Testis (tissue), 3 donors: Measurements from ENCODE around the gene CPA4. TPM values are rescaled to one million over a fixed set of nuclear protein-coding genes. Genes with fewer than 3 reads are reported as not detected.

ENCODE experiments used
- DNase-seq: peaks from one replicate; pipeline ENCODE4 v3.0.0-alpha.2; 2019
- H3K27ac ChIP-seq, 2 donors: fragments of 200-600 bp; sonication (generic); one replicate each; pipeline ENCODE4 v1.5.1; 2019
- H3K27me3 ChIP-seq: fragments of 200-600 bp; sonication (generic); one replicate; pipeline ENCODE4 v1.5.1; 2019
- H3K36me3 ChIP-seq: fragments of 200-600 bp; sonication (generic); one replicate; pipeline ENCODE4 v1.5.1; 2017; ENCODE audit warnings: low read depth; ENCODE audit errors: missing control alignments
- H3K4me1 ChIP-seq: fragments of 200-600 bp; sonication (generic); one replicate; pipeline ENCODE4 v1.5.1; 2019
- H3K4me3 ChIP-seq, 2 donors: fragments of 200-600 bp; sonication (generic); one replicate each; pipeline ENCODE4 v1.5.1; 2017 to 2019
- H3K9me3 ChIP-seq: fragments of 200-600 bp; sonication (generic); one replicate; pipeline ENCODE4 v1.5.1; 2017
- POLR2A ChIP-seq: fragments of 450-650 bp; IDR thresholded peaks from one replicate; pipeline ENCODE4 v1.6.1; 2017; ENCODE audit warnings: antibody characterized with exemption, mild to moderate bottlenecking, moderate library complexity
- WGBS, 2 donors: methylation state at CpG; one replicate each; pipeline ENCODE4 v1.1.5; 2018; 5-methylcytosine and 5-hydroxymethylcytosine counted together
- intact Hi-C: fragments of 100-400 bp; cut with DNase I; formaldehyde crosslinking; loops from one replicate; pipeline ENCODE4 v1.15.1; 2023; ENCODE audit warnings: low total_unique reads
- polyA plus RNA-seq: library from polyadenylated mRNA; stranded (reverse); fragments of 350-450 nt; fragmentation: Illumina TruSeq; extraction: RNeasy Lipid Tissue Mini Kit (QIAGEN cat#74804); gene quantifications from one replicate; pipeline ENCODE4 v1.2.3, GENCODE V29; 2014; ENCODE audit warnings: low read depth, low replicate concordance; ENCODE audit not compliant: insufficient read depth
- total RNA-seq, 2 donors: library from RNA; depleted of rRNA; stranded (reverse); fragments of >200 nt; gene quantifications; one replicate each; pipeline ENCODE4 v1.2.3, GENCODE V29; 2016
- TF ChIP-seq, protein P1 (sequence below), 3 experiments: fragments of 450-650 bp in 2 of 3; fragments of 200-600 bp in 1 of 3; sonication (generic) in 1 of 3; IDR thresholded peaks; one replicate each; pipeline ENCODE4 v1.5.1; 2016 to 2019; ENCODE audit warnings: antibody characterized with exemption in 3 of 3, mild to moderate bottlenecking in 2 of 3, moderate library complexity in 1 of 3

Gene CPA4
- total and polyA plus RNA-seq, 3 donors from 2014 or later, result 0.31 to 0.94 (median 0.68) TPM

DNA sequence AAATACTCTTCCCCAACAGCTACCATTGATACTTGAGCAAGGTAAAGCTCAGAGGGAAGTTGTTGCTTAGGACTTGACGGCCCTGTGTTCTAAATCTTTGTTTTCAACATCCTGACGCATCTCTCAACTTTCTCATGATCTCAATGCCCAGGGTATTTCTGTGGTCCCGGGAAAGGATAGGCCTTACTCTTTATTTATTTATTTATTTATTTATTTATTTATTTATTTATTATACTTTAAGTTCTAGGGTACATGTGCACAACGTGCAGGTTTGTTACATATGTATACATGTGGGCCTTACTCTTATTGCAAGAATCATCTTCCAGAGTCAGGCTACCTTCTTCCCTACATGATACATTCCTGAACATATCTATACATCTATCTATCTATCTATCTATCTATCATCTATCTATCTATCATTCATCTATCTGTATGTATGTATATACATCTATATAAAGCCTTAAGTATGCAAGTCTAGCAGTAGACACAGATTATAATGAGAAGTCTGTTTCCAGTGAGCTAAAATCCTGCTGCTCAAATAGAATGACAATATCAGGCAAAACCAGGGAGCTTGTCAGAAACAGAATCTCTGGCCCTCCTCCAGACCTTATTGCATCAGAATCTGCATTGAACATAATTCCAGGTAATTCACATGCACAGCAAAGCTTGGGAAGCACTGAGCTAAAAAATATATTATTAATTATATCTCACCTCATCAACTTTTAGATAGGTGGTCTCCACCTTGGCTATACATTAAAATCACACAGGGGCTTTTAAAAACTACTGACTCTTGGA is 39.5 kb downstream of the CPA4 start:
- no peaks in the 10 kb centered on the region for H3K36me3 ChIP-seq
- intact Hi-C loops, result no loop called here
- TF ChIP-seq POLR2A, result no peak
- TF ChIP-seq, protein P1, sequence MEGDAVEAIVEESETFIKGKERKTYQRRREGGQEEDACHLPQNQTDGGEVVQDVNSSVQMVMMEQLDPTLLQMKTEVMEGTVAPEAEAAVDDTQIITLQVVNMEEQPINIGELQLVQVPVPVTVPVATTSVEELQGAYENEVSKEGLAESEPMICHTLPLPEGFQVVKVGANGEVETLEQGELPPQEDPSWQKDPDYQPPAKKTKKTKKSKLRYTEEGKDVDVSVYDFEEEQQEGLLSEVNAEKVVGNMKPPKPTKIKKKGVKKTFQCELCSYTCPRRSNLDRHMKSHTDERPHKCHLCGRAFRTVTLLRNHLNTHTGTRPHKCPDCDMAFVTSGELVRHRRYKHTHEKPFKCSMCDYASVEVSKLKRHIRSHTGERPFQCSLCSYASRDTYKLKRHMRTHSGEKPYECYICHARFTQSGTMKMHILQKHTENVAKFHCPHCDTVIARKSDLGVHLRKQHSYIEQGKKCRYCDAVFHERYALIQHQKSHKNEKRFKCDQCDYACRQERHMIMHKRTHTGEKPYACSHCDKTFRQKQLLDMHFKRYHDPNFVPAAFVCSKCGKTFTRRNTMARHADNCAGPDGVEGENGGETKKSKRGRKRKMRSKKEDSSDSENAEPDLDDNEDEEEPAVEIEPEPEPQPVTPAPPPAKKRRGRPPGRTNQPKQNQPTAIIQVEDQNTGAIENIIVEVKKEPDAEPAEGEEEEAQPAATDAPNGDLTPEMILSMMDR (IDR thresholded peaks at IDR 0.05), result no peak
- no peaks in the 10 kb centered on the region for H3K9me3 ChIP-seq
- no peaks in the 10 kb centered on the region for H3K27me3 ChIP-seq
- WGBS, 2 donors, result 96 to 97% methylated on average over 4 of the region's 4 CpGs
- no peaks in the 10 kb centered on the region for H3K4me1 ChIP-seq
- H3K4me3 ChIP-seq, result no peak overlapping the region
- no peak overlapping the region for H3K27ac ChIP-seq
- DNase-seq, result no peak

DNA sequence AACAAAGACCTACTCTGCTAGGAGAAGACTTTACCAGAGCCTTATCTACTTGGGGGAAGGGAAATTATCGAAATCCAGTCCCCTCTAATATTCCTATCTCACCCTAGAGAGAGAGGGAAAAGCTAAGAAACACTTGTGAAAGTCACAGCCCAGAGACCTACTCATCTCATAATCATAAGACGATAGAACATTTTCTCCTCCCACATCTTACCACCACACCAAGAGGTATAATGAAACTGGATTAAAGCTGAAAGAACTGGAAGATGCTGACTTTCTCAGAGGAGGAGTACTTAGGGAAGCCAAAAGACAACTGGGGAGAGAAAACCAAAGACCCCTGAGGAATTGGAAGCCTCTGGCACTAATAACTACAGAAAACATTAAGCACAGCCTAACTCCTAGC is 40.9 kb downstream of the CPA4 start:
- DNase-seq, result no peak
- Histone ChIP-seq H3K4me1 (no peaks in the 10 kb centered on the region), H3K9me3 (no peaks in the 10 kb centered on the region), H3K27ac (no peak overlapping the region), H3K36me3 (no peaks in the 10 kb centered on the region), H3K27me3 (no peaks in the 10 kb centered on the region), H3K4me3 (no peak overlapping the region)
- intact Hi-C loops, result no loop called here
- WGBS, 2 donors, result 74 to 77% methylated on average over 2 of the region's 2 CpGs
- TF ChIP-seq, protein P1 (IDR thresholded peaks at IDR 0.05), result no peak
- no peak for TF ChIP-seq POLR2A

DNA sequence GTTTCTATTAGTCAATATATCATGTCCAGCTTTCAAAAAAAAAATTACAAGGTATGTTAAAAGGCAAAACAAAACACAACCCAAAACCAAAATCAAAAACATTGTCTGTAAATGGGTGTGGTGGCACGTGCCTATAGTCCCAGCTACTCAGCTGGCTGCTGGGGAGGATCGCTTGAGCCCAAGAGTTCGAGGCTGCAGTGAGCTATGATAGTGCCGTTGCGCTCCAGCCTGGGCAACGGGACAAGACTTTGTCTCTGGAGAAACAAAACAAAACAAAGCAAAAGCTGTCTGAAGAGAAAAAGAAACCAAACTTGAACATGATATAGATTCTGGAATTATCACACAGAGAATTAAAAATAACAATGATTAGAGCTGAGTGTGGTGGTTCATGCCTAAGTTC is 41.3 kb downstream of the CPA4 start:
- no peak overlapping the region for H3K4me3 ChIP-seq
- intact Hi-C loops, result no loop called here
- DNase-seq, result peak; percentile 21
- no peaks in the 10 kb centered on the region for H3K4me1 ChIP-seq
- TF ChIP-seq, protein P1 (IDR thresholded peaks at IDR 0.05), result no peak
- no peak for TF ChIP-seq POLR2A
- no peak overlapping the region for H3K27ac ChIP-seq
- H3K27me3 ChIP-seq, result no peaks in the 10 kb centered on the region
- no peaks in the 10 kb centered on the region for H3K36me3 ChIP-seq
- no peaks in the 10 kb centered on the region for H3K9me3 ChIP-seq
- 53 to 57% methylated on average over 6 of the region's 6 CpGs for WGBS, 2 donors

DNA sequence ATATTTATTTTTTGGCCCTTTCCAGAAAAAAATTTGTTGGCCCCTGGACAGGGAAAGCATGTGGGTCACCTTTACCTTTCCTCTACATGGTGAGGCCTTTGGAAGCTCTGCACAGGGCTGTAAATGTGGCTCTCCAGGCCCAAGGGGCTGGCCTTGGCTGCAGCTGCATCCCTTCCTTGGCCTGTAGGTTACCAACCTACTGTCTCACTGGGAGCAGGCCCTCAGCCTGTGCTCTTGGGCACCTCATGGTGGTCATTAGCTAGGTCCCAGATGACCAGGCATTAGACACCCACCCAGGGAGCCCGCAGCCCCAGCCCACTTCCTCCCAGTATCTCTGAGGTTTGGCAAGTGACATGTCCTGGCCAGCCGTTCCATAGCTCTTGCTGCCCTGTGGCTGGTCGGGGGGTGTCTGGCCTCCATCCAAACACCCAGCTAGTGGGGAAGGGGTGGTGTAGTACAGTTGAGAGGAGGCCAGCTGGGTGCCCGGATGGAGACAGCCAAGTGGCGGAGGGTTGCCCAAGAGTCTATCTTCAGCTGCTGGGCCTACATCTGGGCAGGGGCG is 44.5 kb downstream of the CPA4 start:
- 71 to 83% methylated on average over 5 to 6 of the region's 6 CpGs for WGBS, 2 donors
- intact Hi-C loops, result no loop called here
- DNase-seq, result no peak
- no peak overlapping the region for H3K27ac ChIP-seq
- no peak overlapping the region for H3K4me3 ChIP-seq
- H3K36me3 ChIP-seq, result no peaks in the 10 kb centered on the region
- TF ChIP-seq, protein P1 (IDR thresholded peaks at IDR 0.05), result no peak
- no peak for TF ChIP-seq POLR2A
- H3K9me3 ChIP-seq, result no peaks in the 10 kb centered on the region
- no peaks in the 10 kb centered on the region for H3K27me3 ChIP-seq
- H3K4me1 ChIP-seq, result no peaks in the 10 kb centered on the region

DNA sequence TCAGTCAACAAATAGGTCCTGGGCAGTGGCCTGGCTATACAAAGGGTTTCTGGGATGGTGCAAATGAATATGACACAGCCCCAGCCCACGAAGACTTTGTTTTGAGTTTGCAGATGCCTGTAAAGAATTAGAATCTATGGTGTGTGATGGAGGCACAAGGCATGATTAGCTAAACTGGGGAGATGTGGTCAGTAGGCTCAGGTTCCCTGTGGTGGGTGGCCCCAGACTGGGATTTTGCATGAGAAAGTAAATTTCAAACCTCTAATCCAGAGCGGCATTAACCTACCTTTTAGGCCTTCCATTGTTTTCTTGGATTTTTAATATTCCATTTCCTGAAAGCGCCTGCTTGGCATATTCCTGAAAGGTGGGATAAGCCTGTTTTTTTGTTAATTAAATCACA is 45.3 kb downstream of the CPA4 start:
- H3K9me3 ChIP-seq, result no peaks in the 10 kb centered on the region

More for the DNA sequence above, 45.3 kb downstream of the CPA4 start:
- Histone ChIP-seq H3K27me3 (no peaks in the 10 kb centered on the region), H3K36me3 (no peaks in the 10 kb centered on the region), H3K4me3 (no peak overlapping the region), H3K27ac (no peak overlapping the region), H3K4me1 (no peaks in the 10 kb centered on the region)
- TF ChIP-seq, protein P1 (IDR thresholded peaks at IDR 0.05), result no peak
- no peak for TF ChIP-seq POLR2A
- intact Hi-C loops, result no loop called here
- WGBS, 2 donors, result 86 to 90% methylated on average over 3 of the region's 3 CpGs
- DNase-seq, result no peak
